ENCODE data around the gene PHTF1. TPM values are rescaled to one million over a fixed set of nuclear protein-coding genes. Genes with fewer than 3 reads are reported as not detected.
A peak's percentile ranks its signal among the peaks of the same experiment; 100 is the strongest.
"Not testable (repeated sequence)": the region's sequence is repeated elsewhere in the genome, so short reads cannot be mapped to it uniquely, and the experiment has no call there.

PHTF1 gene
- total and polyA plus RNA-seq, 4 donors, result 9.5 to 29.7 (median 19.5) TPM

DNA sequence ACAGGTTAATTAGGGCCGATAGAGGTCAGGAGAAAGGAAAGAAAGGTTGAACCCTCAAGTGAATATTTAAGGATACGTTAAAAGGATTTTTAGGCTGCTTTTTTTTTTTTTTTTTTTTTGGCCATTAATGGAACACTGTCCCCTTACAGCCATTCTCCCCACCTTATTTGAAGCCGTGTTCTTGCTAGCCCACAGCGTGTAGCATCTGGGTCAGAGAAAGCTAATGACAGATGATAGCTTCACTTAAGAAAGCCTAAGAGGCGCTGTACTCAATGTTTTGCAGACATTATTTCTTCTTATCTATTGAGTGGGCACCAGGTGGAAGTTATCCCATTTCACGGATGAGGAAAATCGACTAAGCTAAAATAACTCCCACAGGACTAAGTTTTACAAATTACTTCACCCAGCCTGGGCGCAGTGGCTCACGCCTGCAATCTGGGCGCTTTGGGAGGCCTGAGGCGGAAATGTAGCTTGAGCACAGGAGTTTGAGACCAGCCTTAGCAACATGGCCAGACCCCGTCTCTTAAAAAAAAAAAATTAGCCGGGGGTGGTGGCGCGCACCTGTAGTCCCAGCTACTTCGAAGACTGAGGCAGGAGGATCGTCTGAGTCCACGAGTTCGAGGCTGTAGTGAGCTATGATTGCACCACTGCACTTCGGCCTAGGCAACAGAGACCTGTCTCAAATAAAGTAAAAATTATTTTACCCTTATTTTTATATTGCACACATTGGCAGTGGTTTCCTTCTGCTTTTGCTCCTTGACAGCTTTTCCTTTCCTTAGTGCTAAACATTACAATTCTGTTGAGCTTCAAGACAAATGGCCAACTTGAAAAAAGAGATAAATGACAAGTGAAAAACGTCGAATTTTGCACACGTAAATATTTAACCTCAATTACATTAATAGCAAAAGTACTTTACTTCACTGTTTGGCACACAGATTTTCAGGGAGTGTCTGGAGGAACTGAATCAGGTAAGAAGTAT is 1.1 kb upstream of the PHTF1 start:
- TF ChIP-seq CTCF (IDR thresholded peaks at IDR 0.05; ENCODE audit: control extremely low read depth, extremely low read depth), result no peak
- Histone ChIP-seq H3K36me3 (ENCODE audit: control insufficient read depth in 4 of 4, insufficient read depth in 4 of 4, low read length in 4 of 4) (peaks cover 0 to 6% (median 1%) of the 10 kb centered on the region in 4 donors), H3K27me3 (ENCODE audit: control insufficient read depth in 3 of 3, insufficient read depth in 3 of 3, low read length in 2 of 3) (no peaks in the 10 kb centered on the region), H3K4me3 (no peak overlapping the region), H3K9ac (ENCODE audit: insufficient read depth in 1 of 2, low read length in 2 of 2) (peak overlapping the region in 1 of 2 donors; percentile 98), H3K4me1 (ENCODE audit: control insufficient read depth in 5 of 5, insufficient read depth in 5 of 5, low read length in 5 of 5) (peaks cover 0 to 12% (median 0%) of the 10 kb centered on the region in 5 donors), H3K9me3 (ENCODE audit: control insufficient read depth in 4 of 4, insufficient read depth in 3 of 4, low read length in 3 of 4) (no peaks in the 10 kb centered on the region), H3K27ac (ENCODE audit: low read depth in 1 of 2, low read length in 1 of 2) (peak overlapping the region; percentile 95 to 98)
- 55 to 66% methylated on average over 23 of the region's 23 CpGs for WGBS, 2 donors
- ATAC-seq (ENCODE audit: insufficient read depth, low FRiP score), result no peak
- no peak for DNase-seq

- peak overlapping the region; percentile 87 to 98 for H3K9ac ChIP-seq (ENCODE audit: insufficient read depth in 1 of 2, low read length in 2 of 2)
- H3K4me1 ChIP-seq (ENCODE audit: control insufficient read depth in 5 of 5, insufficient read depth in 5 of 5, low read length in 5 of 5), result peaks cover 0 to 12% (median 0%) of the 10 kb centered on the region in 5 donors
- DNase-seq (peak; percentile 60 to 72 (median 64)), ATAC-seq (ENCODE audit: insufficient read depth, low FRiP score) (peak; percentile 74)
- whole genome bisulfite sequencing, 2 donors, result 0% methylated on average over 44 to 55 of the region's 55 CpGs
- peak overlapping the region; percentile 95 to 98 for H3K27ac ChIP-seq (ENCODE audit: low read depth in 1 of 2, low read length in 1 of 2)
- peaks cover 0 to 4% (median 1%) of the 10 kb centered on the region in 4 donors for H3K36me3 ChIP-seq (ENCODE audit: control insufficient read depth in 4 of 4, insufficient read depth in 4 of 4, low read length in 4 of 4)
- no peaks in the 10 kb centered on the region for H3K27me3 ChIP-seq (ENCODE audit: control insufficient read depth in 3 of 3, insufficient read depth in 3 of 3, low read length in 2 of 3)
- H3K9me3 ChIP-seq (ENCODE audit: control insufficient read depth in 4 of 4, insufficient read depth in 3 of 4, low read length in 3 of 4), result no peaks in the 10 kb centered on the region
- TF ChIP-seq CTCF (IDR thresholded peaks at IDR 0.05; ENCODE audit: control extremely low read depth, extremely low read depth), result no peak
- H3K4me3 ChIP-seq, result peak overlapping the region; percentile 61
Observed at GRCh38 chr1:113758631-113759332, 504 bp downstream of the PHTF1 start.

DNA sequence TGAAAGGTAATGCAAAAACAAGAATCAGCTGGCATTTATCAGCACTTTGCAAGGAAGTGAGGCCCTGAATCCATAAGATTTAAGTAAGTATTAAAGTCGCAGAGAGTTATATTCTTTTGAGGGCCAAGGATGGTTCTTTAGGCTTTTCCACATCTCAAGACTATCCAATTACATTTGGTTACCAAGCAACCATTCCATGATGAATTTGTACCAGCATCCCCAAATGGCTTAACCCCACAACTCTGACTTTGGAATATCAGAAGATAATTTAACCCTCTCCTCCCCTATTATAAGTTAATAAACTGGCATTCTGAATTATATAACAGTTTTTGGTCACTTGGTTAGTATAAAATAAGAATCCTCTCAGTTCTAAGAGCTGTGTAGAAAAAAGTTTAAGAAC is 2.8 kb downstream of the PHTF1 start:
- no peak overlapping the region for H3K4me3 ChIP-seq
- H3K9me3 ChIP-seq (ENCODE audit: control insufficient read depth in 4 of 4, insufficient read depth in 3 of 4, low read length in 3 of 4), result no peaks in the 10 kb centered on the region
- H3K27ac ChIP-seq (ENCODE audit: low read depth in 1 of 2, low read length in 1 of 2), result no peak overlapping the region
- peaks cover 0 to 5% (median 1%) of the 10 kb centered on the region in 4 donors for H3K36me3 ChIP-seq (ENCODE audit: control insufficient read depth in 4 of 4, insufficient read depth in 4 of 4, low read length in 4 of 4)
- H3K4me1 ChIP-seq (ENCODE audit: control insufficient read depth in 5 of 5, insufficient read depth in 5 of 5, low read length in 5 of 5), result peaks cover 0 to 12% (median 0%) of the 10 kb centered on the region in 5 donors
- ATAC-seq (ENCODE audit: insufficient read depth, low FRiP score) (no peak), DNase-seq (no peak)
- H3K27me3 ChIP-seq (ENCODE audit: control insufficient read depth in 3 of 3, insufficient read depth in 3 of 3, low read length in 2 of 3), result no peaks in the 10 kb centered on the region
- H3K9ac ChIP-seq (ENCODE audit: insufficient read depth in 1 of 2, low read length in 2 of 2), result no peak overlapping the region
- TF ChIP-seq CTCF (IDR thresholded peaks at IDR 0.05; ENCODE audit: control extremely low read depth, extremely low read depth), result no peak
- WGBS, 2 donors, result 98 to 100% methylated on average over 1 of the region's 1 CpG

DNA sequence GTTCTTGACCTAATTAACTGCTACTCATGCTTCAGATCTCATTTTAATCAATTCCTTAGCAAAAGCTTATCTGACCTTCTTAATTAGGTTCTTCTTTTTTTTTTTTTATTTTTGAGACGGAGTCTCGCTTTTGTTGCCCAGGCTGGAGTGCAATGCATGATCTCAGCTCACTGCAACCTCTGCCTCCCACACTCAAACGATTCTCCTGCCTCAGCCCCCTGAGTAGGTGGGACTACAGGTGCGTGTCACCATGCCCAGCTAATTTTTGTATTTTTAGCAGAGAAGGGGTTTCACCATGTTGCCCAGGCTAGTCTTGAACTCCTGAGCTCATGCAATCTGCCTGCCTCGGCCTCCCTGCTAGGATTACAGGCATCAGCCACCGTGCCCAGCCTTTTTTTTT is 6.0 kb downstream of the PHTF1 start:
- H3K9me3 ChIP-seq (ENCODE audit: control insufficient read depth in 4 of 4, insufficient read depth in 3 of 4, low read length in 3 of 4); H3K9ac ChIP-seq (ENCODE audit: insufficient read depth in 1 of 2, low read length in 2 of 2): not testable (repeated sequence)
- 93 to 94% methylated on average over 6 of the region's 6 CpGs for WGBS, 2 donors

More for the DNA sequence above, 6.0 kb downstream of the PHTF1 start:
- H3K36me3 ChIP-seq (ENCODE audit: control insufficient read depth in 4 of 4, insufficient read depth in 4 of 4, low read length in 4 of 4), result peaks cover 0 to 12% (median 2%) of the 10 kb centered on the region in 4 donors
- ATAC-seq (ENCODE audit: insufficient read depth, low FRiP score); H3K4me3 ChIP-seq; DNase-seq; H3K27me3 ChIP-seq (ENCODE audit: control insufficient read depth in 3 of 3, insufficient read depth in 3 of 3, low read length in 2 of 3); H3K27ac ChIP-seq (ENCODE audit: low read depth in 1 of 2, low read length in 1 of 2); H3K4me1 ChIP-seq (ENCODE audit: control insufficient read depth in 5 of 5, insufficient read depth in 5 of 5, low read length in 5 of 5): not testable (repeated sequence)

Measured in lung (tissue), 12 donors.